ENCODE results near the gene PHF2.

PHF2 gene

DNA sequence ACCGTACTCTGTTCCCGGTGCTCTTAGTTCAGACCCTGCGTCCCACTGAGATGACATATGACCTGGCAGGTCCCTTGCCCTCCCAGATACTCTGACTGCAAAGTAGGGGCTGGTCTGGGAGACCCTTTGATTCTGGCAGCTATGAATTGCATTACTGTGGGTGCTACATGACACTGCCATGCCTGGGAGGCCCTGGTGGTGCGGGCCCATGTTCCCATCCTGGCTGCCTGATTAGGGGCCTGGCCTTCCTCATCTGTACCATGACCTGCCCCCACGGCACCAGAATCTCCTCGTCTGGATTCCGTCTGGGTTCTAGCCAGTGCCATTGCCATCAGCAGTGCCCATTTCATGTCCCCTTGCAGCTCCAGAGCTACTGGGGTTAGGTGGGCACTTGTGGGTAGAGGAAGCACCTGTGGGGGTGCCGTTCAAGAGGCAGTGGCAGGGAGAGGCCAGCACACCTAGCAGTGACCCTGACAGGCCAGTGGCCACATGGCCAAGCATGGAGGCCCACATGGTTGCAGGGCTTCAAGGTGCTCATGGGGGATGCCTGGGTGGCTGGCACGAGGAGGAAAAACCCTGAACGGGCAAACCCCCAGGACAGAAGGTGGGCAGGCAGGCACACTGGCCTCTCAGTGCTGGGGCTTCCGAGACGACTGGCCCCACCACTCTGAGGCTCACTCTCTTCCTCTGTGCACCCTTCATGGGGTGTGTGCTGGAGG lies 69.7 kb downstream of the PHF2 start:
- TF ChIP-seq, protein P1, sequence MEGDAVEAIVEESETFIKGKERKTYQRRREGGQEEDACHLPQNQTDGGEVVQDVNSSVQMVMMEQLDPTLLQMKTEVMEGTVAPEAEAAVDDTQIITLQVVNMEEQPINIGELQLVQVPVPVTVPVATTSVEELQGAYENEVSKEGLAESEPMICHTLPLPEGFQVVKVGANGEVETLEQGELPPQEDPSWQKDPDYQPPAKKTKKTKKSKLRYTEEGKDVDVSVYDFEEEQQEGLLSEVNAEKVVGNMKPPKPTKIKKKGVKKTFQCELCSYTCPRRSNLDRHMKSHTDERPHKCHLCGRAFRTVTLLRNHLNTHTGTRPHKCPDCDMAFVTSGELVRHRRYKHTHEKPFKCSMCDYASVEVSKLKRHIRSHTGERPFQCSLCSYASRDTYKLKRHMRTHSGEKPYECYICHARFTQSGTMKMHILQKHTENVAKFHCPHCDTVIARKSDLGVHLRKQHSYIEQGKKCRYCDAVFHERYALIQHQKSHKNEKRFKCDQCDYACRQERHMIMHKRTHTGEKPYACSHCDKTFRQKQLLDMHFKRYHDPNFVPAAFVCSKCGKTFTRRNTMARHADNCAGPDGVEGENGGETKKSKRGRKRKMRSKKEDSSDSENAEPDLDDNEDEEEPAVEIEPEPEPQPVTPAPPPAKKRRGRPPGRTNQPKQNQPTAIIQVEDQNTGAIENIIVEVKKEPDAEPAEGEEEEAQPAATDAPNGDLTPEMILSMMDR (IDR thresholded peaks at IDR 0.05; ENCODE audit: low read depth, low read length), result no peak
- no peak overlapping the region for H3K4me3 ChIP-seq (ENCODE audit: low read depth, low read length)

- TF ChIP-seq, protein P1 (IDR thresholded peaks at IDR 0.05; ENCODE audit: low read depth, low read length), result no peak
- no peak overlapping the region for H3K4me3 ChIP-seq (ENCODE audit: low read depth, low read length)
These were observed 70.3 kb downstream of the PHF2 start for GRCh38 chr9:93646640-93647178.

DNA sequence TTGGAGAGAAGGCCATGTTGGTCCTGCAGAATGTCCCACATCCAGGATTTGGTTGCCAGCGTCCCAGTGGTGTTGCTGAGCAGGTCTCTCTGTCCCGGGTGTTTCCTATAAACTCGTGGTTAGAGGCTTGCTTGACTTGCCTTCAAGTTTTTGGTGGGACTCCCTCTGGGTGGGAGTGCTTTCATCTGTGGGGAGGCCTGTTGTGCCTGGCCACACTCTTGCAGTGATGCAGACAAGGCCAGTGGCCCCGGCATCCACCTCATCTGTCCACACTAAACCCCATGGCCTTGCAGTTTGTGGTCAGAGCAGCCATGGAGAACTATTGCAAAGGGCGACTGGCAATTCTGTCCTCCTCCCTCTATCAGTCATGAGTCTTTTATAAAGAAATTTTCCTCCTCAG lies 71.8 kb downstream of the PHF2 start:
- TF ChIP-seq, protein P1 (IDR thresholded peaks at IDR 0.05; ENCODE audit: low read depth, low read length), result no peak
- no peak overlapping the region for H3K4me3 ChIP-seq (ENCODE audit: low read depth, low read length)

GRCh38 chr9:93648836-93649235 lies 72.5 kb downstream of the PHF2 start:
- H3K4me3 ChIP-seq (ENCODE audit: low read depth, low read length), result no peak overlapping the region
- TF ChIP-seq, protein P1 (IDR thresholded peaks at IDR 0.05; ENCODE audit: low read depth, low read length), result no peak

GRCh38 chr9:93649610-93650261 lies 73.4 kb downstream of the PHF2 start:
- TF ChIP-seq, protein P1 (IDR thresholded peaks at IDR 0.05; ENCODE audit: low read depth, low read length), result no peak
- no peak overlapping the region for H3K4me3 ChIP-seq (ENCODE audit: low read depth, low read length)

- H3K4me3 ChIP-seq (ENCODE audit: low read depth, low read length), result no peak overlapping the region
- TF ChIP-seq, protein P1 (IDR thresholded peaks at IDR 0.05; ENCODE audit: low read depth, low read length), result no peak
These were observed 74.1 kb downstream of the PHF2 start for GRCh38 chr9:93650448-93650847.

- TF ChIP-seq, protein P1 (IDR thresholded peaks at IDR 0.05; ENCODE audit: low read depth, low read length), result no peak
- no peak overlapping the region for H3K4me3 ChIP-seq (ENCODE audit: low read depth, low read length)
These were observed 75.2 kb downstream of the PHF2 start for GRCh38 chr9:93651521-93651950.
